Cardiac muscle cell (in vitro differentiated cells and primary cell): Measurements from ENCODE around the gene ADAM12. TPM values are rescaled to one million over a fixed set of nuclear protein-coding genes. Genes with fewer than 3 reads are reported as not detected.

Experiments
- DNase-seq, 2 donors: peaks; one replicate each; pipeline versions ENCODE4 v3.0.0 to v3.0.0-alpha.2; 2010 to 2017; ENCODE audit warnings: low read depth in 1 of 2, low spot score in 1 of 2
- H3K27ac ChIP-seq: fragments of 200-600 bp; sonication (generic); 2 replicates; pipeline ENCODE4 v1.5.1; 2016
- H3K27me3 ChIP-seq: fragments of 200-600 bp; sonication (generic); 2 replicates; pipeline ENCODE4 v1.6.0; 2016; ENCODE audit warnings: control low read depth
- H3K36me3 ChIP-seq: fragments of 200-600 bp; sonication (generic); 2 replicates; pipeline ENCODE4 v1.5.1; 2016; ENCODE audit warnings: control low read depth
- H3K4me1 ChIP-seq: fragments of 200-600 bp; sonication (generic); 2 replicates; pipeline ENCODE4 v1.8.1; 2017; ENCODE audit warnings: low read depth, mild to moderate bottlenecking, mixed run types
- H3K4me3 ChIP-seq: fragments of 200-600 bp; sonication (generic); 2 replicates; pipeline ENCODE4 v1.5.1; 2016; ENCODE audit warnings: mild to moderate bottlenecking
- H3K9me3 ChIP-seq: fragments of 200-600 bp; sonication (generic); 2 replicates; pipeline ENCODE4 v1.5.1; 2017; ENCODE audit warnings: low read depth, mild to moderate bottlenecking, control low read depth
- polyA plus RNA-seq: library from polyadenylated mRNA; unstranded; fragments of >200 nt; fragmentation: Nextera tagmentation; extraction: Ambion mirVana; gene quantifications from 2 replicates; pipeline ENCODE4 v1.2.1, GENCODE V29; 2016
- total RNA-seq: library from RNA; depleted of rRNA; stranded (reverse); fragments of >200 nt; gene quantifications from 2 replicates; pipeline ENCODE4 v1.2.3, GENCODE V29; 2016
- TF ChIP-seq, protein P1 (sequence below): IDR thresholded peaks from 2 replicates; pipeline ENCODE4 v1.5.1; 2012; ENCODE audit warnings: low read depth, mild to moderate bottlenecking, low read length

The ADAM12 gene
- total and polyA plus RNA-seq, 2 experiments from 2014 or later: 0.18 to 1.1 TPM

DNA sequence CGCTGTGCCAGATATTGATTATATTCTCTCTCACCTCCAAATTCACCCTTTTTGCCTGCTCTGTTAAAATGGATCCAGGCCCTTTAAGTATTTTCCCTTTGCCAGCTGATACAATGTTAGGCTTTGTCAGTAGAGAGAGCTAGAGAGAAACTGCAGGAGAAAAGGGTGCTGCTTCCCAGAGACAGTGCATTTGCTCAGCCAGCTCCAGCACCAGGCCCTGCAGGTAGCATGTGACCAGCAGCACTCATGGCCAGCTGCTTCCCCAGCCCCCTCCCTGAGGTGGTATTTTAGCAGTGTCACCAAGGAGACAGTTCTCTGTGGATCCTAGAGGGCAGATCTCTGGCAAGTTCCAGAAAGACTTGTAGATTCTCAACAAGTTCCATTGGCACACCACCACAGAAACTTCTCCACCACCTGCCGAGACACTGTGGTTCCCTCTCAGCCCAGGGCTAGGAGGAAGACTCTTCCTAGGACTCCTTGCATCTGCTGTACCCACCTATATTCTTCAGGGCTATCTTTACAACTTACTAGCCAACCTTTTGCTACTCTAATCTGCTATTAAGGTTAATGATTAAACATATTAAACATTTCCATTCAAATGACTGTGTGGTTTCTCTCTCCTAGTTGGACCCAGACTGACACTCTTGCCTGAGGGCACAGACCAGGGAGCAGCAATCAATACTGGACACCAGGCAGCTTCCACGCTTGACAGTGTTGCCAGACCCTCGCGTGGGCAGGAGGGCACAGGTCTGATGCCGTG, 35.6 kb upstream of the ADAM12 start:
- Histone ChIP-seq H3K9me3 (no peaks in the 10 kb centered on the region), H3K27me3 (no peaks in the 10 kb centered on the region), H3K36me3 (no peaks in the 10 kb centered on the region), H3K27ac (no peak overlapping the region), H3K4me1 (no peaks in the 10 kb centered on the region), H3K4me3 (no peak overlapping the region)
- TF ChIP-seq, protein P1, sequence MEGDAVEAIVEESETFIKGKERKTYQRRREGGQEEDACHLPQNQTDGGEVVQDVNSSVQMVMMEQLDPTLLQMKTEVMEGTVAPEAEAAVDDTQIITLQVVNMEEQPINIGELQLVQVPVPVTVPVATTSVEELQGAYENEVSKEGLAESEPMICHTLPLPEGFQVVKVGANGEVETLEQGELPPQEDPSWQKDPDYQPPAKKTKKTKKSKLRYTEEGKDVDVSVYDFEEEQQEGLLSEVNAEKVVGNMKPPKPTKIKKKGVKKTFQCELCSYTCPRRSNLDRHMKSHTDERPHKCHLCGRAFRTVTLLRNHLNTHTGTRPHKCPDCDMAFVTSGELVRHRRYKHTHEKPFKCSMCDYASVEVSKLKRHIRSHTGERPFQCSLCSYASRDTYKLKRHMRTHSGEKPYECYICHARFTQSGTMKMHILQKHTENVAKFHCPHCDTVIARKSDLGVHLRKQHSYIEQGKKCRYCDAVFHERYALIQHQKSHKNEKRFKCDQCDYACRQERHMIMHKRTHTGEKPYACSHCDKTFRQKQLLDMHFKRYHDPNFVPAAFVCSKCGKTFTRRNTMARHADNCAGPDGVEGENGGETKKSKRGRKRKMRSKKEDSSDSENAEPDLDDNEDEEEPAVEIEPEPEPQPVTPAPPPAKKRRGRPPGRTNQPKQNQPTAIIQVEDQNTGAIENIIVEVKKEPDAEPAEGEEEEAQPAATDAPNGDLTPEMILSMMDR: no peak
- no peak for DNase-seq

DNA sequence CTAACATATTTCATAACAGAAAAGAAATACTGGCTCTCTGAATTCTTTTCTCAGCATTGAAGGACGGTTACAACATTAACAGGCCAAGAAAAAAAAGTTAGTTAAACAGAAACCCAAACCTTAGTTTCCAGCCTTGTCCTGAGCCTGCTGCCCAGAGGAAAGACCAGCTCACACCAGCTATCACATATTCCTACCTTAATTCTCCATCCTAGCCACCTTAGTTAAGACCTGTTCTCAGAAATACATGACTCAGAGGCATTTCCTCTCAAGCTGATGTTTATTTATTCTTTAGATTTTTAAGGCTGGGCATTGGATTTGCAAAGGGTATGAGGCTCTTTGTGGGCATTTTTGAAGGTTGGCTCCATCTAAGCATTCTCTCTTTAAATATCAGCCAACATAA, 34.3 kb upstream of the ADAM12 start:
- Histone ChIP-seq H3K4me1 (no peaks in the 10 kb centered on the region), H3K4me3 (no peak overlapping the region), H3K27me3 (no peaks in the 10 kb centered on the region), H3K36me3 (no peaks in the 10 kb centered on the region), H3K9me3 (no peaks in the 10 kb centered on the region), H3K27ac (no peak overlapping the region)
- no peak for DNase-seq
- TF ChIP-seq, protein P1: no peak

DNA sequence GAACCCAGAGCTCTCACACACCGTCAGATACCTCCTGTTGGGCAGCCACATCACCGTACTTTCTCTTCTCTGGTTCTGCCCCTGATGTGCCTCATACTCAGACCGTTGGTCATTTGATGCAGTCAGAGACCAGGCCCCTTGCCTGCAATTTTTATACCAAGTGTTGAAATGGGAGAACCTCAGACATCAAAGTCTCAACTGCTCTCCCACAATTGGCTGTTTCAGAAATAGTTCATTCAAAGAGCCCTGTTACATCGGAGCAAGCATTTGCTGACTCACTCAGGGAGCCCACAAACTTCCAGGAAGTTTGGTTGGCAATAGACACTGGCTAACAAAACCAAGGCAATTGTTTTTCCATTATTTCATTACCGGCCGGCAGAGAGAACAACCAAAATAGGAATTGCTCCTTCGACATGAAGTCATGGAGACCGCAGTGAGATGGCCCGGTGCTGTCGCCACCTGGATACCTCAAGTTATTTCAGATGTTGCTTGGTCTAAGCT, 33.5 kb upstream of the ADAM12 start:
- no peak overlapping the region for H3K27ac ChIP-seq
- TF ChIP-seq, protein P1: no peak
- H3K27me3 ChIP-seq: no peaks in the 10 kb centered on the region
- DNase-seq: peak in 1 of 2 donors; percentile 96
- H3K4me1 ChIP-seq: no peaks in the 10 kb centered on the region
- H3K36me3 ChIP-seq: no peaks in the 10 kb centered on the region
- no peak overlapping the region for H3K4me3 ChIP-seq
- no peaks in the 10 kb centered on the region for H3K9me3 ChIP-seq

DNA sequence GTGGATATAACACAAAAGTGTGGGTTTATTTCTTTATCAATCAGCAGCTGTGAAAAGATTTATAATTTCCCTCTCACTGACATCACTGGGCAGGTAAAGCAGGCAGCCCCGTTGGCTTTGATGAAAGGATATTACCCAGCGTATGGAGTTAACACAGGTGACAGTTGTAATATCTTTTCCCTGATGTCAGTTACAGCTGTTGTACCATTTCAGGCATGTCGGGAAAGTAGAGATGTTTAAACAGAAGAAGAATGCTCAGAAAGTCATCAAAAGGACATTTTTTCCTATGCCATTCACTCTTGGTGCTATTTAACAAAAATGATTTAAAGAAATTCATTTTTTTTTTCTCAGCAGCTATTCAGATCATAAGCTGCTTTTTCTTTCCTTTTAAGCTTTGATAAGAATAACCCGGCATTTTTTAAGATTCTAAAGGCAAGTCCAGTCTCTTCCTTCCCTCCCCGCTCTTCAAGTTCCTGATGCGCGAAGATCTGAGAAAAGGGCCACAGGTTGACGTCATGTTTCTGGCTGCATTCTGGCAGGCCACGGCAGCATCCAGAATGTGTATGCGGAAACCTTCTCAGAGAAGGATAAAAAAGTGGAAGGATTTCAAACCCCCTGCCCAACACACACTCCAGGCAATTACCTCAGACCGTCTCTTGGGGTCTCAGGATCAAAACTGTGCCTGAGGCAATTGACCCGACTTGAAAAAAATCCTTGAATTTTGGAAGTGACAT, 32.5 kb upstream of the ADAM12 start:
- TF ChIP-seq, protein P1: no peak
- no peaks in the 10 kb centered on the region for H3K27me3 ChIP-seq
- H3K9me3 ChIP-seq: no peaks in the 10 kb centered on the region
- no peaks in the 10 kb centered on the region for H3K4me1 ChIP-seq
- DNase-seq: peak in 1 of 2 donors; percentile 63
- H3K36me3 ChIP-seq: no peaks in the 10 kb centered on the region
- H3K4me3 ChIP-seq: no peak overlapping the region
- H3K27ac ChIP-seq: no peak overlapping the region

DNA sequence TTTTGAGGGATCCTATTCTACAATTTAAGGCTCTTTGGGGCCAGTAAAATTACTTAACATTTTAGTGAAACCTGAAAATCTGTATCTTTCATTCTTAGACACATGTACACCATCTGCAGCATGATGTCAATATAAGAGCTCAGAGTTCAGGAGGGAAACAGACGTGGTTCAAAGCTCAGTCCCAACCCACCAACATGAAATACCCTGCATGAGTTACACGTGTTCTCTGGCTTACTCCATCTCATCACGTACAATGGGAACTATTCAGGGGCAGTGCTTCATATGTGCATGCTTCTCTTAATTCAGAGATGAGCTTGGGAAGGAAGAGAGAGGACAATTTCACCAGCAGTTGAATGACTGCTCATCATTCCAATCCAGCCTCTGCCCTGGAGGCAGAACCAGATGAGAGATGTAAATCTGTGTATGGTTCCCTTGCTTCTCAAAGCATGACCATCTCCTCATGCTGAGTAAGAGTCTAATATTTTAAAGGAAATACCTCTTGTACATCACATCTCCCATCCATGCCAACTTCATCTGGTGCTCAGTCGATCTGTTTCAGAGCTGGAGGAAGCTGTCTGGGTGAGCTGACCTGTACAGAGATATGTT, 29.0 kb upstream of the ADAM12 start:
- Histone ChIP-seq H3K36me3 (no peaks in the 10 kb centered on the region), H3K4me1 (no peaks in the 10 kb centered on the region), H3K9me3 (no peaks in the 10 kb centered on the region), H3K4me3 (no peak overlapping the region), H3K27me3 (no peaks in the 10 kb centered on the region), H3K27ac (no peak overlapping the region)
- no peak for DNase-seq
- TF ChIP-seq, protein P1: no peak
